ENCODE measurements around the gene FAM3C.

Gene FAM3C

GRCh38 chr7:121410829-121411596, 14.9 kb upstream of the FAM3C start:
- no peak for DNase-seq (ENCODE audit: low spot score)

GRCh38 chr7:121406944-121407343, 10.8 kb upstream of the FAM3C start:
- DNase-seq (ENCODE audit: low spot score): no peak

GRCh38 chr7:121406461-121406860, 10.4 kb upstream of the FAM3C start:
- no peak for DNase-seq (ENCODE audit: low spot score)

GRCh38 chr7:121404348-121404747, 8.2 kb upstream of the FAM3C start:
- DNase-seq (ENCODE audit: low spot score): no peak

GRCh38 chr7:121402701-121403100, 6.6 kb upstream of the FAM3C start:
- DNase-seq (ENCODE audit: low spot score): no peak

GRCh38 chr7:121401896-121402295, 5.8 kb upstream of the FAM3C start:
- no peak for DNase-seq (ENCODE audit: low spot score)

GRCh38 chr7:121398246-121398645, 2.1 kb upstream of the FAM3C start:
- DNase-seq (ENCODE audit: low spot score): peak; percentile 21

- no peak for DNase-seq (ENCODE audit: low spot score)
Measured at GRCh38 chr7:121397822-121398221, 1.7 kb upstream of the FAM3C start.

- no peak for DNase-seq (ENCODE audit: low spot score)
Measured at GRCh38 chr7:121397361-121397760, 1.3 kb upstream of the FAM3C start.

- DNase-seq (ENCODE audit: low spot score): no peak
Measured at GRCh38 chr7:121395494-121395960, 581 bp downstream of the FAM3C start.

GRCh38 chr7:121394709-121395140, 1.4 kb downstream of the FAM3C start:
- no peak for DNase-seq (ENCODE audit: low spot score)

GRCh38 chr7:121393005-121393366, 3.1 kb downstream of the FAM3C start:
- DNase-seq (ENCODE audit: low spot score): no peak

- DNase-seq (ENCODE audit: low spot score): no peak
Measured at GRCh38 chr7:121392277-121393004, 3.7 kb downstream of the FAM3C start.

- no peak for DNase-seq (ENCODE audit: low spot score)
Measured at GRCh38 chr7:121391686-121392085, 4.4 kb downstream of the FAM3C start.

GRCh38 chr7:121390617-121391016, 5.5 kb downstream of the FAM3C start:
- DNase-seq (ENCODE audit: low spot score): no peak

GRCh38 chr7:121390109-121390508, 6.0 kb downstream of the FAM3C start:
- no peak for DNase-seq (ENCODE audit: low spot score)

GRCh38 chr7:121388950-121389349, 7.2 kb downstream of the FAM3C start:
- DNase-seq (ENCODE audit: low spot score): no peak

- peak; percentile 39 for DNase-seq (ENCODE audit: low spot score)
Measured at GRCh38 chr7:121385800-121386179, 10.3 kb downstream of the FAM3C start.

GRCh38 chr7:121385056-121385799, 10.9 kb downstream of the FAM3C start:
- DNase-seq (ENCODE audit: low spot score): no peak

GRCh38 chr7:121384265-121384664, 11.8 kb downstream of the FAM3C start:
- DNase-seq (ENCODE audit: low spot score): no peak

- DNase-seq (ENCODE audit: low spot score): no peak
Measured at GRCh38 chr7:121383235-121383910, 12.7 kb downstream of the FAM3C start.

GRCh38 chr7:121382473-121382872, 13.6 kb downstream of the FAM3C start:
- no peak for DNase-seq (ENCODE audit: low spot score)
